Osteocyte (in vitro differentiated cells): ENCODE results near the gene SMIM44. TPM values are rescaled to one million over a fixed set of nuclear protein-coding genes. Genes with fewer than 3 reads are reported as not detected.

Source experiments
- DNase-seq: peaks from one replicate; pipeline ENCODE4 v3.0.0; 2021; ENCODE audit warnings: mixed read lengths; ENCODE audit not compliant: unreplicated experiment; ENCODE audit errors: extremely low spot score
- H3K27ac Mint-ChIP-seq: one replicate; pipeline ENCODE4 v1.8.0; 2021; ENCODE audit warnings: mild to moderate bottlenecking, mixed read lengths; ENCODE audit not compliant: unreplicated experiment
- H3K27me3 Mint-ChIP-seq: one replicate; pipeline ENCODE4 v1.8.0; 2021; ENCODE audit warnings: mixed read lengths; ENCODE audit not compliant: unreplicated experiment
- H3K36me3 Mint-ChIP-seq: one replicate; pipeline ENCODE4 v1.8.0; 2021; ENCODE audit warnings: mixed read lengths; ENCODE audit not compliant: unreplicated experiment
- H3K4me1 Mint-ChIP-seq: one replicate; pipeline ENCODE4 v1.8.0; 2021; ENCODE audit warnings: mixed read lengths; ENCODE audit not compliant: unreplicated experiment
- H3K4me3 Mint-ChIP-seq: one replicate; pipeline ENCODE4 v1.8.0; 2021; ENCODE audit warnings: mild to moderate bottlenecking, moderate library complexity, mixed read lengths; ENCODE audit not compliant: unreplicated experiment
- H3K9me3 Mint-ChIP-seq: one replicate; pipeline ENCODE4 v1.8.0; 2021; ENCODE audit warnings: mixed read lengths; ENCODE audit not compliant: unreplicated experiment
- CTCF ChIP-seq: fragments of 200-600 bp; sonication (generic); IDR thresholded peaks from 2 replicates; pipeline ENCODE4 v1.5.0; 2021; ENCODE audit warnings: antibody characterized with exemption, mild to moderate bottlenecking, moderate library complexity
- total RNA-seq: library from RNA; stranded (reverse); gene quantifications from 2 replicates; pipeline ENCODE4 v1.2.1, GENCODE V29; 2021

SMIM44 gene
- total RNA-seq, 1 donor from 2014 or later, result not detected

GRCh38 chr19:3444695-3445234 lies 38.5 kb downstream of the SMIM44 start:
- no peaks in the 10 kb centered on the region for H3K27me3 Mint-ChIP-seq
- TF ChIP-seq CTCF, result no peak
- no peak overlapping the region for H3K4me3 Mint-ChIP-seq
- no peak for DNase-seq
- H3K4me1 Mint-ChIP-seq, result peaks cover 21% of the 10 kb centered on the region
- no peaks in the 10 kb centered on the region for H3K9me3 Mint-ChIP-seq
- peaks cover 4% of the 10 kb centered on the region for H3K36me3 Mint-ChIP-seq
- H3K27ac Mint-ChIP-seq, result no peak overlapping the region

DNA sequence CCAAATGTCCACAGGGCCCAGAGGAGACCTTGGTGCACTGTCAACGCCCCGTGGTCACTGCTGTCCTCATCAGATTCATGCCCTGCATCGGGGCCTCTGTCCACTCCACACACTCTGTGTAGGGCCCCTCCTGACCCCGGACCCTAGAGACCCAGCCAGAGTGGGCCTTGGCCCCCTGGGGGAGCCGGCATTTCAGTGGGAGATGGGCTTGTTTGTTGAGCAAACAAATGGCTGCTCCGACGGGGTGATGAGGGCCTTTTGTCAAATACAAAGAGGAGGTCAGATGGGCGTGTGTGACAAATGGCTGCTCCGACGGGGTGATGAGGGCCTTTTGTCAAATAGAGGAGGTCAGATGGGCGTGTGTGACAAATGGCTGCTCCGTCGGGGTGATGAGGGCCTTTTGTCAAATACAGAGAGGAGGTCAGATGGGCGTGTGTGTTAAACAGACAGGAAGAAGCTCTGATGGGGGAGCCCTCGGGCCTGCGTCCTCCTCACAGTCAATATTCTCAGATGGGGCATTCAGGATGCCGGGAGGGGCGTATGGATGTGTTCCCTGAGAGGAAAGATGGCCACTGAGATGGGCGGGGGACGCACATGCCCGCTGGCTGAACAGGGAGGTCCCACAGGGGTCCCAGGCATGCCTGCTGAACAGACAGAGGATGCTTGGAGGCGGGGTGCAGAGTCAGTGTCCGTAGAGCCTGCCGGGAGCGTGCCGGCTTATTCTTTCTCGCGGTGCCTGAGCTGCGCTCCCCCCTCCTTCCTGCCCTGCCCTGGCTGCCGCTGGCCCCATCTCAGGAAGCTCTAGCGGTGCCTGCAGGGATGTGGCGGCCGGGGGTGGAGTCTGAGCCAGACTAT lies 39.2 kb downstream of the SMIM44 start:
- Mint-ChIP-seq H3K9me3 (no peaks in the 10 kb centered on the region), H3K27me3 (no peaks in the 10 kb centered on the region), H3K4me1 (peaks cover 22% of the 10 kb centered on the region), H3K27ac (peak overlapping the region; percentile 57), H3K4me3 (peak overlapping the region; percentile 15), H3K36me3 (peaks cover 6% of the 10 kb centered on the region)
- no peak for DNase-seq
- no peak for TF ChIP-seq CTCF

- peaks cover 22% of the 10 kb centered on the region for H3K4me1 Mint-ChIP-seq
- no peak for TF ChIP-seq CTCF
- no peak for DNase-seq
- H3K27ac Mint-ChIP-seq, result peak overlapping the region; percentile 27
- H3K27me3 Mint-ChIP-seq, result no peaks in the 10 kb centered on the region
- no peak overlapping the region for H3K4me3 Mint-ChIP-seq
- peaks cover 8% of the 10 kb centered on the region for H3K36me3 Mint-ChIP-seq
- no peaks in the 10 kb centered on the region for H3K9me3 Mint-ChIP-seq
Measured at GRCh38 chr19:3442487-3443071, 40.7 kb downstream of the SMIM44 start.

DNA sequence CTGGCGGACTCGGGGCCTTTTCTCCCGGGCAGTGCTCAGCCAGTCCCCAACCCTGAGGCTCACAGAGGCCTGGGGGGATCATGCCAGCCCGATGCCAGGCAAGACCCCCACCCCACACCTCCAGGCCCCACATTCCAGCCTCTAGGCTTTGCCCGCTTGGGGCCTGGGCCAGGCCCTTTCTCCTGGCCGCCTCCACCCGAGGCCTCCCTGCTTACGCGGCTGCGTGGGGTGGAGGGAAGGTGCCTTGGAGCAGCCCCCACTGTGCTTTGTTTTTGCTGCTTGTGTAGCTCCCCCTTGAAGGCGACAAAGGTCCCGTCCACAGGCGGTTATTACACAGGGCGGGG lies 41.3 kb downstream of the SMIM44 start:
- TF ChIP-seq CTCF, result no peak
- Mint-ChIP-seq H3K4me1 (peaks cover 22% of the 10 kb centered on the region), H3K27me3 (no peaks in the 10 kb centered on the region), H3K4me3 (no peak overlapping the region), H3K9me3 (no peaks in the 10 kb centered on the region), H3K27ac (peak overlapping the region; percentile 27), H3K36me3 (peaks cover 8% of the 10 kb centered on the region)
- no peak for DNase-seq
